ENCODE results near the gene KLHDC4. TPM values are rescaled to one million over a fixed set of nuclear protein-coding genes. Genes with fewer than 3 reads are reported as not detected.

KLHDC4 gene
- total RNA-seq, 2 experiments from 2014 or later, result 147 to 233 TPM

GRCh38 chr16:87698241-87698640 is 67.5 kb downstream of the KLHDC4 start:
- intact Hi-C loops (cut with micrococcal nuclease; ENCODE audit: unreplicated experiment), result no loop called here
- Histone ChIP-seq H3K9me2 (ENCODE audit: insufficient read depth, low read length) (no peaks in the 10 kb centered on the region), H3K36me3 (ENCODE audit: insufficient read depth, low read length) (peaks cover 65% of the 10 kb centered on the region), H3K27ac (ENCODE audit: low read depth, low read length, poor library complexity, severe bottlenecking) (peak overlapping the region; percentile 99), H3K4me1 (ENCODE audit: insufficient read depth, low read length, poor library complexity, severe bottlenecking) (peaks cover 64% of the 10 kb centered on the region), H3K79me2 (ENCODE audit: insufficient read depth, low read depth, low read length) (no peaks in the 10 kb centered on the region), H4K20me1 (ENCODE audit: insufficient read depth, low read length) (no peaks in the 10 kb centered on the region), H3K4me3 (ENCODE audit: low read depth, low read length, poor library complexity, severe bottlenecking) (peak overlapping the region; percentile 40), H2AFZ (ENCODE audit: low read length) (no peak overlapping the region), H3K4me2 (ENCODE audit: low read length) (peak overlapping the region; percentile 70), H3K9me3 (ENCODE audit: low read length) (no peaks in the 10 kb centered on the region)
- TF ChIP-seq CTCF (conservative IDR thresholded peaks at IDR 0.05; ENCODE audit: low read length) (no peak), EZH2phosphoT487 (IDR thresholded peaks at IDR 0.05; ENCODE audit: borderline replicate concordance, low read depth, low read length) (no peak)
- POLR2A ChIA-PET, result interaction anchor here (0.6 to 1.6 kb wide), 7 partner anchors 26 to 380 kb away, joined by 3 to 6 read pairs (median 3); no protein-coding TSS in a partner anchor
- BruUV-seq (replicated peaks), result no TSS peak
- peak; percentile 89 for DNase-seq (ENCODE audit: low spot score)
- CTCF ChIA-PET (ENCODE audit: unreplicated experiment), result interaction anchor here (1.0 to 1.8 kb wide), 2 partner anchors 26 to 27 kb away, joined by 3 to 6 read pairs; no protein-coding TSS in a partner anchor

- POLR2A ChIA-PET, result interaction anchor here (0.5 to 1.0 kb wide), 3 partner anchors 27 to 71 kb away, joined by 4 to 6 read pairs (median 4); no protein-coding TSS in a partner anchor
- BruUV-seq (replicated peaks), result no TSS peak
- CTCF ChIA-PET (ENCODE audit: unreplicated experiment), result interaction anchor here (1.8 kb wide), 1 partner anchor 28 kb away, joined by 6 read pairs; no protein-coding TSS in a partner anchor
Measured at GRCh38 chr16:87697792-87698191, 68.0 kb downstream of the KLHDC4 start.

More at GRCh38 chr16:87697792-87698191, 68.0 kb downstream of the KLHDC4 start:
- no peaks in the 10 kb centered on the region for H3K79me2 ChIP-seq (ENCODE audit: insufficient read depth, low read depth, low read length)
- H4K20me1 ChIP-seq (ENCODE audit: insufficient read depth, low read length), result no peaks in the 10 kb centered on the region
- H3K4me2 ChIP-seq (ENCODE audit: low read length), result peak overlapping the region; percentile 70
- no peaks in the 10 kb centered on the region for H3K9me3 ChIP-seq (ENCODE audit: low read length)
- peaks cover 60% of the 10 kb centered on the region for H3K36me3 ChIP-seq (ENCODE audit: insufficient read depth, low read length)
- H2AFZ ChIP-seq (ENCODE audit: low read length), result no peak overlapping the region
- TF ChIP-seq EZH2phosphoT487 (IDR thresholded peaks at IDR 0.05; ENCODE audit: borderline replicate concordance, low read depth, low read length) (no peak), CTCF (conservative IDR thresholded peaks at IDR 0.05; ENCODE audit: low read length) (no peak)
- peak overlapping the region; percentile 99 for H3K27ac ChIP-seq (ENCODE audit: low read depth, low read length, poor library complexity, severe bottlenecking)
- H3K4me3 ChIP-seq (ENCODE audit: low read depth, low read length, poor library complexity, severe bottlenecking), result peak overlapping the region; percentile 40
- H3K4me1 ChIP-seq (ENCODE audit: insufficient read depth, low read length, poor library complexity, severe bottlenecking), result peaks cover 59% of the 10 kb centered on the region
- H3K9me2 ChIP-seq (ENCODE audit: insufficient read depth, low read length), result no peaks in the 10 kb centered on the region
- no peak for DNase-seq (ENCODE audit: low spot score)
- intact Hi-C loops (cut with micrococcal nuclease; ENCODE audit: unreplicated experiment), result no loop called here

Data from OCI-LY7 (cell line).